ENCODE measurements around the gene ACVR2A.

DNA sequence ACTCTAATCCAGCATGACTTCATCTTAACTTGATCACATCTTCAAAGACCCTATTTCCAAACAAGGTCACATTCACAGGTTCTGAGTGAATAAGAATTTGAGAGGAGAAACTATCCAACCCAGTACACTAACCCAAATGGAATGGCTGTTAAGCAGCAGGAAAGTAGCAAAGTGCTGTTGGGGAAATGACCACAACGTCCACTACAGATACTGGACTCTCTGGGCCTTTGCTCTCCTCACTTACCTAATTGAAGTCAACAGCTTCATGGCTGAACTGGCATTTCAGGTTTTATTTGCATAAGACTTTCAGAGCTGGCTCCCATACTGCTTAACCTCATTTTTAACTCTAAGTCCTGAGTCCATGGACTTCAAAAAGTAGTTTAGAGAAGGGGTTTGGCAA, 38.0 kb upstream of the ACVR2A start:
- TF ChIP-seq, protein P1, sequence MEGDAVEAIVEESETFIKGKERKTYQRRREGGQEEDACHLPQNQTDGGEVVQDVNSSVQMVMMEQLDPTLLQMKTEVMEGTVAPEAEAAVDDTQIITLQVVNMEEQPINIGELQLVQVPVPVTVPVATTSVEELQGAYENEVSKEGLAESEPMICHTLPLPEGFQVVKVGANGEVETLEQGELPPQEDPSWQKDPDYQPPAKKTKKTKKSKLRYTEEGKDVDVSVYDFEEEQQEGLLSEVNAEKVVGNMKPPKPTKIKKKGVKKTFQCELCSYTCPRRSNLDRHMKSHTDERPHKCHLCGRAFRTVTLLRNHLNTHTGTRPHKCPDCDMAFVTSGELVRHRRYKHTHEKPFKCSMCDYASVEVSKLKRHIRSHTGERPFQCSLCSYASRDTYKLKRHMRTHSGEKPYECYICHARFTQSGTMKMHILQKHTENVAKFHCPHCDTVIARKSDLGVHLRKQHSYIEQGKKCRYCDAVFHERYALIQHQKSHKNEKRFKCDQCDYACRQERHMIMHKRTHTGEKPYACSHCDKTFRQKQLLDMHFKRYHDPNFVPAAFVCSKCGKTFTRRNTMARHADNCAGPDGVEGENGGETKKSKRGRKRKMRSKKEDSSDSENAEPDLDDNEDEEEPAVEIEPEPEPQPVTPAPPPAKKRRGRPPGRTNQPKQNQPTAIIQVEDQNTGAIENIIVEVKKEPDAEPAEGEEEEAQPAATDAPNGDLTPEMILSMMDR (IDR thresholded peaks at IDR 0.05 in 2 of 3, conservative IDR thresholded peaks at IDR 0.05 in 1 of 3; ENCODE audit: borderline replicate concordance in 1 of 3, insufficient read depth in 1 of 3, low read depth in 2 of 3, low read length in 2 of 3), result no peak
- TF ChIP-seq POLR2A (IDR thresholded peaks at IDR 0.05; ENCODE audit: borderline replicate concordance, extremely low read depth, insufficient read depth, insufficient read length) (no peak), SP1 (IDR thresholded peaks at IDR 0.05; ENCODE audit: low read depth) (no peak), POLR2AphosphoS5 (IDR thresholded peaks at IDR 0.05; ENCODE audit: low read depth, low read length) (no peak), EZH2 (IDR thresholded peaks at IDR 0.05) (no peak), REST (IDR thresholded peaks at IDR 0.05; ENCODE audit: low read depth) (no peak), ZNF274 (IDR thresholded peaks at IDR 0.05; ENCODE audit: low read depth, low read length) (no peak), EGR1 (IDR thresholded peaks at IDR 0.05; ENCODE audit: low read depth) (no peak), YY1 (IDR thresholded peaks at IDR 0.05; ENCODE audit: extremely low read depth, insufficient replicate concordance, low read depth, low read length) (no peak), RAD21 (IDR thresholded peaks at IDR 0.05; ENCODE audit: low read depth) (no peak), CBX3 (IDR thresholded peaks at IDR 0.05; ENCODE audit: low read depth) (no peak)
- TF ChIP-seq, protein P2, sequence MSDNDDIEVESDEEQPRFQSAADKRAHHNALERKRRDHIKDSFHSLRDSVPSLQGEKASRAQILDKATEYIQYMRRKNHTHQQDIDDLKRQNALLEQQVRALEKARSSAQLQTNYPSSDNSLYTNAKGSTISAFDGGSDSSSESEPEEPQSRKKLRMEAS (IDR thresholded peaks at IDR 0.05), result no peak
